Neural progenitor cell (in vitro differentiated cells): ENCODE measurements around the gene LYPD6B. TPM values are rescaled to one million over a fixed set of nuclear protein-coding genes. Genes with fewer than 3 reads are reported as not detected.

ENCODE experiments used
- DNase-seq: peaks from one replicate; pipeline ENCODE4 v3.0.0-alpha.2; 2016; ENCODE audit warnings: low spot score
- H2AFZ ChIP-seq: fragments of 200-600 bp; sonication (generic); replicated peaks from 2 replicates; pipeline ENCODE4 v1.6.1; 2016; ENCODE audit warnings: antibody characterized with exemption
- H3F3A ChIP-seq: fragments of 200-600 bp; sonication (generic); 2 replicates; pipeline ENCODE4 v1.6.1; 2016; ENCODE audit warnings: antibody characterized with exemption, low read depth
- H3K27ac ChIP-seq: fragments of 200-600 bp; sonication (generic); 2 replicates; pipeline ENCODE4 v1.5.1; 2016; ENCODE audit warnings: mild to moderate bottlenecking
- H3K27me3 ChIP-seq: fragments of 200-600 bp; sonication (generic); 2 replicates; pipeline ENCODE4 v1.6.1; 2016; ENCODE audit warnings: mild to moderate bottlenecking, moderate library complexity
- H3K36me3 ChIP-seq: fragments of 200-600 bp; sonication (generic); 2 replicates; pipeline ENCODE4 v1.5.1; 2016
- H3K4me1 ChIP-seq: fragments of 200-600 bp; sonication (generic); 2 replicates; pipeline ENCODE4 v1.6.1; 2016; ENCODE audit warnings: mixed run types
- H3K4me2 ChIP-seq: fragments of 200-600 bp; sonication (generic); 2 replicates; pipeline ENCODE4 v1.6.1; 2016
- H3K4me3 ChIP-seq: fragments of 200-600 bp; sonication (generic); 2 replicates; pipeline ENCODE4 v1.5.1; 2016
- H3K79me2 ChIP-seq: fragments of 200-600 bp; sonication (generic); 2 replicates; pipeline ENCODE4 v1.6.1; 2016; ENCODE audit warnings: low read depth
- H3K9ac ChIP-seq: fragments of 200-600 bp; sonication (generic); 2 replicates; pipeline ENCODE4 v1.6.1; 2016
- H3K9me3 ChIP-seq: fragments of 200-600 bp; sonication (generic); 2 replicates; pipeline ENCODE4 v1.5.1; 2016; ENCODE audit warnings: low read depth
- H4K20me1 ChIP-seq: fragments of 200-600 bp; sonication (generic); 2 replicates; pipeline ENCODE4 v1.6.1; 2016; ENCODE audit warnings: low read depth
- H3K27ac Mint-ChIP-seq: 3 replicates; pipeline ENCODE4 v1.8.0; 2021; ENCODE audit warnings: mixed read lengths
- H3K27me3 Mint-ChIP-seq: 2 replicates; pipeline ENCODE4 v1.8.0; 2022; ENCODE audit warnings: low read depth, mild to moderate bottlenecking, inconsistent platforms, moderate library complexity, mixed read lengths; ENCODE audit not compliant: insufficient read depth
- H3K36me3 Mint-ChIP-seq: 3 replicates; pipeline ENCODE4 v1.8.0; 2021; ENCODE audit warnings: mixed read lengths
- H3K4me1 Mint-ChIP-seq: 3 replicates; pipeline ENCODE4 v1.8.0; 2021; ENCODE audit warnings: mixed read lengths
- H3K4me3 Mint-ChIP-seq: 3 replicates; pipeline ENCODE4 v1.8.0; 2021; ENCODE audit warnings: mild to moderate bottlenecking, moderate library complexity, mixed read lengths
- H3K9me3 Mint-ChIP-seq: 3 replicates; pipeline ENCODE4 v1.8.0; 2020; ENCODE audit warnings: mixed read lengths
- EZH2 ChIP-seq: fragments of 200-600 bp; sonication (generic); IDR thresholded peaks from 2 replicates; pipeline ENCODE4 v1.6.1; 2017; ENCODE audit warnings: antibody characterized with exemption, mild to moderate bottlenecking, moderate library complexity
- EZH2phosphoT487 ChIP-seq: fragments of 200-600 bp; sonication (generic); IDR thresholded peaks from 2 replicates; pipeline ENCODE4 v1.6.1; 2017; ENCODE audit warnings: antibody characterized with exemption
- total RNA-seq: library from RNA; depleted of rRNA; stranded (reverse); fragments of >200 nt; gene quantifications from 2 replicates; pipeline ENCODE4 v1.2.3, GENCODE V29; 2015; ENCODE audit warnings: low replicate concordance
- TF ChIP-seq, protein P1 (sequence below): fragments of 200-600 bp; sonication (generic); IDR thresholded peaks from 2 replicates; pipeline ENCODE4 v1.5.1; 2017; ENCODE audit warnings: antibody characterized with exemption, mild to moderate bottlenecking

Gene LYPD6B
- total RNA-seq, 1 donor from 2014 or later, result not detected

DNA sequence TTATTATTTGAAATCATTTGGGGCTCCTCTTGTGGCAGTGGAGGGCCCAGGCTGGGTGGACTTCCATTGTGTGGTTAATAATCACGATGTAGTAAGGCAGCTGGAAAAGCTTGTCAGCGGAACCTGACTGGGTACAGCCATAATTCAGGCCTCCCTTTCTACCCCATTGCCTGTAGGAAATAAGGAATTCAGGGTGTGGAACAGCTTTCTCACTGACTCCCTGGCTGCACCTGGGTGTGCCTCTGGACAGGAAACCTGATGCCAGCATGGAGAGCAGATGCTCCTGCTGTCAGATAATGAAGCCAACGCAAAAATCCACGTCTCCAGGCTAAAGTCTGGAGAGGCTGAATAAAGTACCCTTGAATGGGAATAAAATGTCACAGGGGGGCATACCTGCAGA, 44.2 kb downstream of the LYPD6B start:
- TF ChIP-seq, protein P1, sequence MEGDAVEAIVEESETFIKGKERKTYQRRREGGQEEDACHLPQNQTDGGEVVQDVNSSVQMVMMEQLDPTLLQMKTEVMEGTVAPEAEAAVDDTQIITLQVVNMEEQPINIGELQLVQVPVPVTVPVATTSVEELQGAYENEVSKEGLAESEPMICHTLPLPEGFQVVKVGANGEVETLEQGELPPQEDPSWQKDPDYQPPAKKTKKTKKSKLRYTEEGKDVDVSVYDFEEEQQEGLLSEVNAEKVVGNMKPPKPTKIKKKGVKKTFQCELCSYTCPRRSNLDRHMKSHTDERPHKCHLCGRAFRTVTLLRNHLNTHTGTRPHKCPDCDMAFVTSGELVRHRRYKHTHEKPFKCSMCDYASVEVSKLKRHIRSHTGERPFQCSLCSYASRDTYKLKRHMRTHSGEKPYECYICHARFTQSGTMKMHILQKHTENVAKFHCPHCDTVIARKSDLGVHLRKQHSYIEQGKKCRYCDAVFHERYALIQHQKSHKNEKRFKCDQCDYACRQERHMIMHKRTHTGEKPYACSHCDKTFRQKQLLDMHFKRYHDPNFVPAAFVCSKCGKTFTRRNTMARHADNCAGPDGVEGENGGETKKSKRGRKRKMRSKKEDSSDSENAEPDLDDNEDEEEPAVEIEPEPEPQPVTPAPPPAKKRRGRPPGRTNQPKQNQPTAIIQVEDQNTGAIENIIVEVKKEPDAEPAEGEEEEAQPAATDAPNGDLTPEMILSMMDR, result no peak
- no peak for TF ChIP-seq EZH2
- peak; percentile 28 for DNase-seq
- no peak overlapping the region for H3K27ac ChIP-seq
- H3F3A ChIP-seq, result peaks cover 18% of the 10 kb centered on the region
- no peak overlapping the region for H3K9ac ChIP-seq
- no peak overlapping the region for H2AFZ ChIP-seq
- H3K4me1 ChIP-seq, result peaks cover 34% of the 10 kb centered on the region
- H3K4me1 Mint-ChIP-seq, result peaks cover 39% of the 10 kb centered on the region
- H3K9me3 ChIP-seq, result no peaks in the 10 kb centered on the region
- no peaks in the 10 kb centered on the region for H3K27me3 ChIP-seq
- H3K4me3 Mint-ChIP-seq, result no peak overlapping the region
- H3K79me2 ChIP-seq, result no peaks in the 10 kb centered on the region
- H3K27me3 Mint-ChIP-seq, result no peaks in the 10 kb centered on the region
- H4K20me1 ChIP-seq, result no peaks in the 10 kb centered on the region
- H3K36me3 ChIP-seq, result no peaks in the 10 kb centered on the region
- no peak overlapping the region for H3K27ac Mint-ChIP-seq
- H3K9me3 Mint-ChIP-seq, result no peaks in the 10 kb centered on the region
- no peaks in the 10 kb centered on the region for H3K36me3 Mint-ChIP-seq
- no peak overlapping the region for H3K4me3 ChIP-seq
- peak overlapping the region; percentile 36 for H3K4me2 ChIP-seq

DNA sequence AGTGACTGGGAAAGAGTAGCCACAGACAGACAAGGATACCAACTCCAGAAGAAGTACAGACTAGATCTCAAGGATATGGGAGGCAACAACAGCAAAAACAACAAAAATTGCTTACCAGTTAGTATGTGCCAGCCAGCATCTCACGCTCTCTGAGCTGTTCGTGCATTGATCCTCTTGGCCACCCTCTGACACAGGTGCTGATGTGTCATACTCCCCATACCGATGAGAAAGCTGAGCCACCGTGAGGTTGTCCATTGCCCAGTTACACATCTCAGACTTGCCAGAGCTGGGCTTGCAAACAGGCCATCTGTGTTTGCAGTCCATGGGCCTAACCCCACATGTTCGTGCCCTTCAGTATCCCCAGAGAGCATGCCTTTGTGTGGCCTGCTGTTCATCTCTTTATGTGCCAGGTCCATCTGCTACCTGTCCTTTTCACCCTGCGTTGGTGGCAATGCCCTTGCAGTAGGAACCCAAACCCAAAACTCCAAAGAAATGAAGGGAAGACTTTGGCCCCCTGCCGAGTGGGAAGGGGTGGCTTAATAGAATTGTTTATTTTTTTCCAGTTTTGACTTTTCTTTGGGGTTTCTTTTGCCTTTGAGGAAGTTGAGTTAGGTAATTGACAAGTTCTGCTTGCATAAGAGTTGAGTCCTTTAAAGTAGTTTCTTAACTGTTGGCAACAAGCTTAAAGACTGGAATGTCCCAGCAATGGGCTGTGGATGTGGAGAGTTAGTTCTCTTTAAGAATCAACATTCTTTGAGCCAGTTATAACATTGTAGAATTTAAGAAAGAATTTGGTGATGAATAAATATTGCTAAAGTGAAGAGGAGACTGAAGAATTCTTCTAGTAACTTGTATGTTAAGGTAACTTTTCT, 46.7 kb downstream of the LYPD6B start:
- no peak for DNase-seq
- no peaks in the 10 kb centered on the region for H3K9me3 ChIP-seq
- H3K4me3 ChIP-seq, result no peak overlapping the region
- TF ChIP-seq, protein P1, result no peak
- TF ChIP-seq EZH2phosphoT487 (no peak), EZH2 (no peak)
- no peak overlapping the region for H3K4me2 ChIP-seq
- no peaks in the 10 kb centered on the region for H3K36me3 ChIP-seq
- Mint-ChIP-seq H3K9me3 (no peaks in the 10 kb centered on the region), H3K4me3 (no peak overlapping the region), H3K4me1 (peaks cover 28% of the 10 kb centered on the region), H3K36me3 (no peaks in the 10 kb centered on the region), H3K27ac (no peak overlapping the region), H3K27me3 (peaks cover 3% of the 10 kb centered on the region)
- peaks cover 30% of the 10 kb centered on the region for H3K4me1 ChIP-seq
- H3K27ac ChIP-seq, result no peak overlapping the region
- H3K9ac ChIP-seq, result no peak overlapping the region
- H3K27me3 ChIP-seq, result no peaks in the 10 kb centered on the region
- H2AFZ ChIP-seq, result no peak overlapping the region
- no peaks in the 10 kb centered on the region for H4K20me1 ChIP-seq
- no peaks in the 10 kb centered on the region for H3K79me2 ChIP-seq
- peaks cover 13% of the 10 kb centered on the region for H3F3A ChIP-seq

DNA sequence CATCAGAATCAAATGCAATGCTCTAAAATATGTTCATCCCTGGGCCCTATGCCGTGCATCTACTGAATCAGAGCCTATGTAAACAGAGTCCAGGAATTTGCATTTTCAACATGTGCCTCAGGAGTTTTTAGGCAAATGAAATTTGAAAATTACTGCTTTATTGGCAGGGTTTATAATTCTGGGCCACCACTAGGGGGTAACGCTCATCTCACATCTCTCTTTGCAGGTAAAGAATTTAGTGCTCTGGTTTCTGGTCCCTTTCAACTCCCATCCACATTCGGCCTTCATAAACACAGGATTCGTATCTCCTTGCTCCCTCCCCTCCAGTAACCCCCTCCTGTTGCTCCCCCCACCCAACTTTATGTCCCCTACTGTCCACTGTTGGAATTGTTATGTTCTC, 49.3 kb downstream of the LYPD6B start:
- no peak overlapping the region for H2AFZ ChIP-seq
- H3K79me2 ChIP-seq, result no peaks in the 10 kb centered on the region
- peaks cover 9% of the 10 kb centered on the region for H3K4me1 ChIP-seq
- H3F3A ChIP-seq, result no peaks in the 10 kb centered on the region
- no peak overlapping the region for H3K4me3 ChIP-seq
- Mint-ChIP-seq H3K4me3 (no peak overlapping the region), H3K36me3 (no peaks in the 10 kb centered on the region), H3K27me3 (peaks cover 3% of the 10 kb centered on the region), H3K27ac (no peak overlapping the region), H3K4me1 (peaks cover 10% of the 10 kb centered on the region), H3K9me3 (no peaks in the 10 kb centered on the region)
- H3K27ac ChIP-seq, result no peak overlapping the region
- H3K4me2 ChIP-seq, result no peak overlapping the region
- H3K27me3 ChIP-seq, result no peaks in the 10 kb centered on the region
- TF ChIP-seq EZH2phosphoT487 (no peak), EZH2 (no peak)
- TF ChIP-seq, protein P1, result peak; percentile 46
- no peaks in the 10 kb centered on the region for H3K36me3 ChIP-seq
- no peaks in the 10 kb centered on the region for H3K9me3 ChIP-seq
- no peak overlapping the region for H3K9ac ChIP-seq
- DNase-seq, result no peak
- H4K20me1 ChIP-seq, result no peaks in the 10 kb centered on the region
